Activated CD4-positive, alpha-beta memory T cell treated with anti-CD3 and anti-CD28 coated beads for 36 hours (primary cell): ENCODE results near the gene LILRA6. TPM values are rescaled to one million over a fixed set of nuclear protein-coding genes. Genes with fewer than 3 reads are reported as not detected.
"Not testable (repeated sequence)": the region's sequence is repeated elsewhere in the genome, so short reads cannot be mapped to it uniquely, and the experiment has no call there.

Source experiments
- CTCF ChIA-PET: fragments of 350-600 bp; sonication (Branson Sonifier 250); formaldehyde crosslinking; loops from one replicate; lab custom pipeline; 2021; ENCODE audit warnings: antibody characterized with exemption, inconsistent platforms; lab: Charles Lee
- POLR2A ChIA-PET: fragments of 350-600 bp; sonication (Branson Sonifier 250); formaldehyde crosslinking; loops from one replicate; lab custom pipeline; 2021; ENCODE audit warnings: antibody characterized with exemption; lab: Charles Lee
- DNase-seq: peaks from one replicate; pipeline ENCODE4 v3.0.0-alpha.2; 2020
- H3K27ac Mint-ChIP-seq: one replicate; pipeline ENCODE4 v1.8.0; 2021; ENCODE audit warnings: mixed read lengths
- H3K27me3 Mint-ChIP-seq: one replicate; pipeline ENCODE4 v1.8.0; 2021; ENCODE audit warnings: mixed read lengths
- H3K36me3 Mint-ChIP-seq: one replicate; pipeline ENCODE4 v1.8.0; 2021; ENCODE audit warnings: mixed read lengths
- H3K4me1 Mint-ChIP-seq: one replicate; pipeline ENCODE4 v1.8.0; 2021; ENCODE audit warnings: low read depth, mixed read lengths
- H3K4me3 Mint-ChIP-seq: one replicate; pipeline ENCODE4 v1.8.0; 2021; ENCODE audit warnings: mild to moderate bottlenecking, mixed read lengths
- H3K9me3 Mint-ChIP-seq: one replicate; pipeline ENCODE4 v1.8.0; 2021; ENCODE audit warnings: mixed read lengths
- intact Hi-C: fragments of 100-400 bp; cut with micrococcal nuclease; formaldehyde crosslinking; loops from one replicate; pipeline ENCODE4 v1.15.1; 2023
- total RNA-seq, 2 experiments: library from RNA; stranded (reverse); gene quantifications; one replicate each; pipeline ENCODE4 v1.2.3, GENCODE V29; 2021

LILRA6 gene
- total RNA-seq, 2 experiments from 2014 or later, result 0.26 TPM; not detected in 1

- DNase-seq, intact Hi-C loops, H3K27me3 Mint-ChIP-seq, POLR2A ChIA-PET, H3K36me3 Mint-ChIP-seq, CTCF ChIA-PET, H3K9me3 Mint-ChIP-seq: not testable (repeated sequence)
- Mint-ChIP-seq H3K4me3 (peak within 1 kb of the TSS; percentile 23), H3K4me1 (peaks cover 16% of the 10 kb centered on the region), H3K27ac (peak within 1 kb of the TSS; percentile 64)
Measured at GRCh38 chr19:54222474-54223276, 19.9 kb downstream of the LILRA6 start, which contains the start of gene LILRB3. LILRB3 (minus strand) TSS chr19:54223007; CDS start chr19:54222976, 31 bp downstream.

- intact Hi-C loops, H3K27me3 Mint-ChIP-seq, H3K4me3 Mint-ChIP-seq, DNase-seq, CTCF ChIA-PET, POLR2A ChIA-PET, H3K9me3 Mint-ChIP-seq, H3K36me3 Mint-ChIP-seq: not testable (repeated sequence)
- Mint-ChIP-seq H3K4me1 (peaks cover 16% of the 10 kb centered on the region), H3K27ac (peak overlapping the region; percentile 66)
Measured at GRCh38 chr19:54221947-54222346, 20.6 kb downstream of the LILRA6 start.

GRCh38 chr19:54219702-54220101 is 22.9 kb downstream of the LILRA6 start:
- H3K4me3 Mint-ChIP-seq, H3K27ac Mint-ChIP-seq, intact Hi-C loops, H3K9me3 Mint-ChIP-seq, H3K27me3 Mint-ChIP-seq, POLR2A ChIA-PET, DNase-seq, CTCF ChIA-PET: not testable (repeated sequence)
- peaks cover 16% of the 10 kb centered on the region for H3K4me1 Mint-ChIP-seq
- peaks cover 15% of the 10 kb centered on the region for H3K36me3 Mint-ChIP-seq

- Mint-ChIP-seq H3K4me1 (peaks cover 16% of the 10 kb centered on the region), H3K36me3 (peaks cover 17% of the 10 kb centered on the region), H3K9me3 (no peaks in the 10 kb centered on the region), H3K4me3 (no peak overlapping the region), H3K27me3 (peaks cover 6% of the 10 kb centered on the region), H3K27ac (no peak overlapping the region)
- POLR2A ChIA-PET, result no interaction called here
- intact Hi-C loops, result no loop called here
- DNase-seq, result no peak
- CTCF ChIA-PET, result no interaction called here
Measured at GRCh38 chr19:54218960-54219661, 23.5 kb downstream of the LILRA6 start.

- Mint-ChIP-seq H3K27me3 (peaks cover 1% of the 10 kb centered on the region), H3K4me3 (no peak overlapping the region), H3K9me3 (no peaks in the 10 kb centered on the region), H3K27ac (no peak overlapping the region), H3K4me1 (peaks cover 13% of the 10 kb centered on the region), H3K36me3 (peaks cover 18% of the 10 kb centered on the region)
- DNase-seq, result no peak
- POLR2A ChIA-PET, result no interaction called here
- intact Hi-C loops, result no loop called here
- CTCF ChIA-PET, result no interaction called here
Measured at GRCh38 chr19:54218259-54218658, 24.3 kb downstream of the LILRA6 start.

- H3K27me3 Mint-ChIP-seq, POLR2A ChIA-PET, DNase-seq, intact Hi-C loops, H3K9me3 Mint-ChIP-seq, H3K4me3 Mint-ChIP-seq, H3K4me1 Mint-ChIP-seq, H3K27ac Mint-ChIP-seq, CTCF ChIA-PET: not testable (repeated sequence)
- peaks cover 24% of the 10 kb centered on the region for H3K36me3 Mint-ChIP-seq
Measured at GRCh38 chr19:54217517-54218247, 24.9 kb downstream of the LILRA6 start.

- no peaks in the 10 kb centered on the region for H3K27me3 Mint-ChIP-seq
- DNase-seq, result no peak
- peaks cover 5% of the 10 kb centered on the region for H3K4me1 Mint-ChIP-seq
- no peak overlapping the region for H3K4me3 Mint-ChIP-seq
- CTCF ChIA-PET, result no interaction called here
- no peak overlapping the region for H3K27ac Mint-ChIP-seq
- H3K36me3 Mint-ChIP-seq, result peaks cover 26% of the 10 kb centered on the region
- intact Hi-C loops, result no loop called here
- POLR2A ChIA-PET, result no interaction called here
- no peaks in the 10 kb centered on the region for H3K9me3 Mint-ChIP-seq
Measured at GRCh38 chr19:54216869-54217268, 25.7 kb downstream of the LILRA6 start.

- POLR2A ChIA-PET, H3K27ac Mint-ChIP-seq, H3K9me3 Mint-ChIP-seq, H3K4me3 Mint-ChIP-seq, DNase-seq, H3K27me3 Mint-ChIP-seq, CTCF ChIA-PET, intact Hi-C loops: not testable (repeated sequence)
- H3K4me1 Mint-ChIP-seq, result peaks cover 17% of the 10 kb centered on the region
- H3K36me3 Mint-ChIP-seq, result peaks cover 39% of the 10 kb centered on the region
Measured at GRCh38 chr19:54214734-54215133, 27.9 kb downstream of the LILRA6 start.

- peaks cover 22% of the 10 kb centered on the region for H3K4me1 Mint-ChIP-seq
- H3K27ac Mint-ChIP-seq, intact Hi-C loops, DNase-seq, POLR2A ChIA-PET, H3K27me3 Mint-ChIP-seq, H3K4me3 Mint-ChIP-seq, H3K9me3 Mint-ChIP-seq: not testable (repeated sequence)
- H3K36me3 Mint-ChIP-seq, result peaks cover 42% of the 10 kb centered on the region
- CTCF ChIA-PET, result interaction anchor here (0.7 kb wide), 1 partner anchor 46 kb away, joined by 3 read pairs; no protein-coding TSS in a partner anchor
Measured at GRCh38 chr19:54214217-54214616, 28.4 kb downstream of the LILRA6 start.

- CTCF ChIA-PET, result interaction anchor here (0.7 to 2.2 kb wide), 3 partner anchors 22 to 55 kb away, joined by 3 to 11 read pairs (median 5); partner anchors contain the start of gene MBOAT7
- Mint-ChIP-seq H3K36me3 (peaks cover 57% of the 10 kb centered on the region), H3K4me1 (peaks cover 52% of the 10 kb centered on the region), H3K27ac (peak overlapping the region; percentile 89), H3K4me3 (no peak overlapping the region), H3K9me3 (no peaks in the 10 kb centered on the region), H3K27me3 (no peaks in the 10 kb centered on the region)
- POLR2A ChIA-PET, result interaction anchor here (1.1 to 8.2 kb wide), 4 partner anchors 9 to 41 kb away, joined by 3 to 103 read pairs (median 13); partner anchors contain the start of genes MBOAT7, RPS9 and TSEN34
- intact Hi-C loops, result loop anchor here (2.0 kb wide), 1 partner anchor 50 kb away; no protein-coding TSS in a partner anchor
- no peak for DNase-seq
Measured at GRCh38 chr19:54211235-54211634, 31.4 kb downstream of the LILRA6 start.

- Mint-ChIP-seq H3K36me3 (peaks cover 66% of the 10 kb centered on the region), H3K4me3 (peak overlapping the region; percentile 6), H3K27me3 (no peaks in the 10 kb centered on the region), H3K27ac (peak overlapping the region; percentile 89), H3K4me1 (peaks cover 65% of the 10 kb centered on the region), H3K9me3 (no peaks in the 10 kb centered on the region)
- CTCF ChIA-PET, result interaction anchor here (0.6 to 2.2 kb wide), 3 partner anchors 21 to 56 kb away, joined by 3 to 11 read pairs (median 5); partner anchors contain the start of gene MBOAT7
- peak; percentile 37 for DNase-seq
- POLR2A ChIA-PET, result interaction anchor here (1.2 to 8.2 kb wide), 4 partner anchors 10 to 50 kb away, joined by 3 to 103 read pairs (median 14); partner anchors contain the start of genes LENG1, MBOAT7, RPS9 and TSEN34
- intact Hi-C loops, result loop anchor here (2.0 to 5.0 kb wide), 6 partner anchors 19 to 343 kb away; partner anchors contain the start of genes LENG9, MYADM and TSEN34
Measured at GRCh38 chr19:54209811-54210494, 32.6 kb downstream of the LILRA6 start.
